ENCODE measurements around the gene CXorf49B.

- TF ChIP-seq CTCF (IDR thresholded peaks at IDR 0.05; ENCODE audit: low read depth, low read length, missing input control) (no peak), EGR1 (IDR thresholded peaks at IDR 0.05; ENCODE audit: low read depth in 2 of 2) (no peak), HNF4G (IDR thresholded peaks at IDR 0.05) (no peak), YY1 (IDR thresholded peaks at IDR 0.05) (no peak), ZBTB33 (IDR thresholded peaks at IDR 0.05) (no peak), ATF3 (IDR thresholded peaks at IDR 0.05) (no peak), SP1 (IDR thresholded peaks at IDR 0.05) (no peak), RXRA (IDR thresholded peaks at IDR 0.05) (no peak), GABPA (IDR thresholded peaks at IDR 0.05 in 1 of 2, conservative IDR thresholded peaks at IDR 0.05 in 1 of 2) (no peak), NR2F2 (IDR thresholded peaks at IDR 0.05) (no peak), MAX (IDR thresholded peaks at IDR 0.05) (no peak), REST (IDR thresholded peaks at IDR 0.05) (no peak)
Observed at GRCh38 chrX:71815906-71816156, 52.7 kb downstream of the CXorf49B start.
